GM12872 (cell line): ENCODE measurements around the gene NGLY1.

Experiments
- CTCF ChIP-seq: IDR thresholded peaks from 3 replicates; pipeline ENCODE4 v1.5.1; 2011; ENCODE audit warnings: low read depth, mild to moderate bottlenecking, low read length, moderate library complexity; ENCODE audit not compliant: insufficient read depth

NGLY1 gene

GRCh38 chr3:25690768-25691533 is 92.3 kb downstream of the NGLY1 start:
- no peak for TF ChIP-seq CTCF

DNA sequence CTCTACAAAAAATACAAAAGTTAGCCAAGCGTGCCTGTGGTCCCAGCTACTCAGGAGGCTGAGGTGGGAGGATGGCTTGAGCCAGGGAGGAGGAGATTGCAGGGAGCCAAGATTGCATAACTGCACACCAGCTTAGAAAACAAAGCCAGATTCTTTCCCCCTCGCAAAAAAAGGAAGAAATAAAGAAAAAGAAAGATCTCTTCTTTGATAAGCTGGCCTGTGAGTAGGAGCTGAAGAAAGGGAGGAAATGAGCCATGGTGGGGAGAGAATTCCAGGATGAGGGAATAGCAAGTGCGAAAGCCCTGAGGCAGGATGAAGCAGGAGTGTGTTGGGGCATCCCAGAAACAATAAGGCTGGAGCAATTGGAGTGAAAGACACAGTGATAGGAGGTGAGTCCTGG is 94.0 kb downstream of the NGLY1 start:
- TF ChIP-seq CTCF: no peak

GRCh38 chr3:25687742-25688141 is 95.5 kb downstream of the NGLY1 start:
- no peak for TF ChIP-seq CTCF

GRCh38 chr3:25686766-25687165 is 96.5 kb downstream of the NGLY1 start:
- TF ChIP-seq CTCF: no peak

DNA sequence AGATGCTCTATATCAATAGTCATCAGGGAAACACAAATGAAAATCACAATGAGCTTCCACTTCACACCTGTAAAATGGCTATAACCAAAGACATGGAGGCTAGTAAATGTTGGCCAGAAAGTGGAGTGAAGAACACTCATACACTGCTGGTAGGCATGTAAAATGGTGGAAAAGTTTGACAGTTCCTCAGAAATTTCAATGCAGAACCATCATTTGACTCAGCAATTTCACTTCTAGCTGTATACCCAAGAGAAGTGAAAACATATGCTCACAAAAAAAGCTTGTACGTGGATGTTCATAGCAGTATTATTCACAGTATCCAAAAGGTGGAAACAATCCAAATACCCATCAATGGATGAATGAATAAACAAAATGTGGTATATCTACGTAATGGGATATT is 99.4 kb downstream of the NGLY1 start:
- TF ChIP-seq CTCF: no peak

DNA sequence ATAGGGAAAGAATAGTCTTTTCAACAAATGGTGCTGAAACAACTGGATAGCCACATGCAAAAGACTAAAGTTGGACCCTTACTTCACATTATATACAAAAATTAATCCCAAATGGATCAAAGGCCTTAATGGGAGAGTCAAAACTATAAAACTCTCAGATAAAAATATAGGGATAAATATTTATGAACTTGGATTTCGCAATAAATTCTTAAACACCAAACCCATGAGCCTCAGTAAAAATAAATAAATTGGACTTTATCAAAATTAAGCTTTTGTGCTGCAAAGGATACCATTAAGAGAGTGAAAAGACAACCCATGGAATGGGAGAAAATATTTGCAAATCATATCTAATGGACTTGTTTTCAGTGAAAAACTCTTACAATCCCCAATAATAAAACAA is 99.8 kb downstream of the NGLY1 start:
- TF ChIP-seq CTCF: no peak

DNA sequence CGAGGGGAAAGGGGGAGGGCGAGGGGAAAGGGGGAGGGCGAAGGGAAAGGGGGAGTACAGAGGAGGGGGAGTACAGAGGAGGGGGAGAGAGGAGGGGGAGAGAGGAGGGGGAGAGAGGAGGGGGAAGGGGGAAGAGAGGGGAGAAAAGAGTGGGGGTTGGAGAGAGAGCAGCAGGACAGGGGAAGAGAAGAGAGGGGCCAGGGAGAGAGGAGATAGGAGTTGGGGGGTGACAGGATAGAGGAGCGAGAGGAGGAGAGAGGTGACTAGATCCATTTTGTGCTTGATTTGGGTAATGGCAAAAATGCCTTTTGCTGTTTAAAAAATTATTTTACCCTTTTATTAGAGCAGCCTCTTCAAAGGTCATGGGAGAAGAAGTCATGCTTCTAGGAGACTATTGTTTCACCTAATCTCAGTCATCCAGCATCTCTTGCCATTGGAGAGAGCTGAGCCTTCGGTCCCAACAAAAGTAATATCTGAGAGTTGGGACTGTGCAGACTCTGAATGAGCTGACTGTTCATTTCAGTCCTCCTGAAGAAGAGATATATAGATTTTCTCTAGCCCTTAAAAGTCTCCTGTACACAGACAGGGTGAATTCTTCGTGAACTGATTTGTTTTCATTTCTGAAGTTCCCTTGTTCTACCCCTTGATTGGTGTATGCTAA is 103.5 kb downstream of the NGLY1 start:
- no peak for TF ChIP-seq CTCF
